Measurements from ENCODE around the gene EIF2S2.

DNA sequence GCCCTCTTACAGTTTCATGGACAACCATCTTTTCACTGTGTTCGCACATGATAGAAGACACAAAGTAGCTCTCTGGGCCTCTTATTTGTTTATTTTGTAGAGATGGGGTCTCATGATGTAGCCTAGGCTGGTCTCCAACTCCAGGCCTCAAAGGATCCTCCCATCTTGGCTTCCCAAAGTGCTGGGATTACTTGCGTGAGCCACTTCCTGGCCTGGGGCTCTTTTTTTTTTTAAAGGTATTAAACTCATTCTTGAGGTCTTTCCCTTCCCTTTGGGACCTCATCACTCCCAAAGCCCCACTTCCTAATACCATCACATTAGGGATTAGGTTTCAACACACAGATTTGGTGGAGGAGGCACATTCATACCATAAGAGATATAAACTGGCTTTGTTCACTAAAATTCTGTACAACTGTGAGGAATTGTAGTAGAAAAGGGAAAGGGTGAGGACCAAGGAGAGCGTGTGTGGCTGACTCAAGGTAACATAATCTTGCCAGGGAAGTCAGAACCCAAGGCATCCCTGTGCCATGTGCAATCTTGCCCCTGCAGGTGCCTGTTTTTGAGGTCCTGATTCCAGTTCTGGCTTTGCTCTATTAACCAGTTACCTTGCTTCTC, 45.5 kb downstream of the EIF2S2 start:
- TF ChIP-seq ZNF8 (CRISPR knock-in tag; IDR thresholded peaks at IDR 0.05) (no peak), ZFP3 (CRISPR knock-in tag; IDR thresholded peaks at IDR 0.05) (no peak), ISL1 (CRISPR knock-in tag; IDR thresholded peaks at IDR 0.05) (no peak)

Measured in SK-N-SH treated with all-trans-retinoic acid at 6 μM for 48 hours (cell line).